ENCODE results near the gene NFIX. TPM values are rescaled to one million over a fixed set of nuclear protein-coding genes. Genes with fewer than 3 reads are reported as not detected.

NFIX gene
- total RNA-seq, 1 experiment from 2014 or later: 0.03 TPM

GRCh38 chr19:13035820-13036365, 40.6 kb downstream of the NFIX start:
- H3K36me3 ChIP-seq (replicated peaks; ENCODE audit: control insufficient read depth, insufficient read depth, low read length): no peaks in the 10 kb centered on the region
- H3K4me3 ChIP-seq (ENCODE audit: insufficient read depth, low read depth, low read length): no peak overlapping the region
- DNase-seq: no peak
- H3K27me3 ChIP-seq (ENCODE audit: control insufficient read depth, insufficient read depth, low read length): peaks cover 17% of the 10 kb centered on the region

- H3K27me3 ChIP-seq (ENCODE audit: control insufficient read depth, insufficient read depth, low read length): peaks cover 15% of the 10 kb centered on the region
- H3K36me3 ChIP-seq (replicated peaks; ENCODE audit: control insufficient read depth, insufficient read depth, low read length): no peaks in the 10 kb centered on the region
- no peak for DNase-seq
- H3K4me3 ChIP-seq (ENCODE audit: insufficient read depth, low read depth, low read length): no peak overlapping the region
Observed at GRCh38 chr19:13036366-13036976, 41.2 kb downstream of the NFIX start.

GRCh38 chr19:13037161-13037560, 41.9 kb downstream of the NFIX start:
- Histone ChIP-seq H3K27me3 (ENCODE audit: control insufficient read depth, insufficient read depth, low read length) (peaks cover 13% of the 10 kb centered on the region), H3K36me3 (replicated peaks; ENCODE audit: control insufficient read depth, insufficient read depth, low read length) (no peaks in the 10 kb centered on the region), H3K4me3 (ENCODE audit: insufficient read depth, low read depth, low read length) (no peak overlapping the region)
- no peak for DNase-seq

DNA sequence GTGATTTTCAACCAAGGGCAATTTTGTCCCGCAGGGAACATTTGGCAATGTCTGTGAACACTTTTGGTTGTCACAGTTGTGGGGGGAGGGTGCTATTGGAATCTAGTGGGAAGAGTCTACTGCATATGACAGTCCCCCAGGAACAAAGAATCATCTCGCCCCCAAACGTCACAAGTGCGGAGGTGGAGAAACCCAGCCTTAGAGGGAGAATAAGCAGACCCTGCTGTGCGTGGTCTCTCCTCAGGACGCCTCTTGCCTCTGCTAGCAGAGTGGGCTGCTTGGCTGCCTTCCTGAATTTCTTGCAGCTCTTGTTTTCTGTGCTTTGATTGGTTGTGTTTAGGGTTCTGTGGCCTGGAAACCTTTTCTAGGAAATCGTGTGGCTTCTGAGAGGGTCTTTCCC, 42.5 kb downstream of the NFIX start:
- DNase-seq: no peak
- Histone ChIP-seq H3K27me3 (ENCODE audit: control insufficient read depth, insufficient read depth, low read length) (peaks cover 13% of the 10 kb centered on the region), H3K4me3 (ENCODE audit: insufficient read depth, low read depth, low read length) (no peak overlapping the region), H3K36me3 (replicated peaks; ENCODE audit: control insufficient read depth, insufficient read depth, low read length) (no peaks in the 10 kb centered on the region)

- Histone ChIP-seq H3K4me3 (ENCODE audit: insufficient read depth, low read depth, low read length) (no peak overlapping the region), H3K36me3 (replicated peaks; ENCODE audit: control insufficient read depth, insufficient read depth, low read length) (no peaks in the 10 kb centered on the region), H3K27me3 (ENCODE audit: control insufficient read depth, insufficient read depth, low read length) (peaks cover 13% of the 10 kb centered on the region)
- no peak for DNase-seq
Observed at GRCh38 chr19:13038306-13039210, 43.3 kb downstream of the NFIX start.

GRCh38 chr19:13039211-13039789, 44.0 kb downstream of the NFIX start:
- Histone ChIP-seq H3K36me3 (replicated peaks; ENCODE audit: control insufficient read depth, insufficient read depth, low read length) (no peaks in the 10 kb centered on the region), H3K27me3 (ENCODE audit: control insufficient read depth, insufficient read depth, low read length) (peaks cover 9% of the 10 kb centered on the region), H3K4me3 (ENCODE audit: insufficient read depth, low read depth, low read length) (no peak overlapping the region)
- DNase-seq: no peak

DNA sequence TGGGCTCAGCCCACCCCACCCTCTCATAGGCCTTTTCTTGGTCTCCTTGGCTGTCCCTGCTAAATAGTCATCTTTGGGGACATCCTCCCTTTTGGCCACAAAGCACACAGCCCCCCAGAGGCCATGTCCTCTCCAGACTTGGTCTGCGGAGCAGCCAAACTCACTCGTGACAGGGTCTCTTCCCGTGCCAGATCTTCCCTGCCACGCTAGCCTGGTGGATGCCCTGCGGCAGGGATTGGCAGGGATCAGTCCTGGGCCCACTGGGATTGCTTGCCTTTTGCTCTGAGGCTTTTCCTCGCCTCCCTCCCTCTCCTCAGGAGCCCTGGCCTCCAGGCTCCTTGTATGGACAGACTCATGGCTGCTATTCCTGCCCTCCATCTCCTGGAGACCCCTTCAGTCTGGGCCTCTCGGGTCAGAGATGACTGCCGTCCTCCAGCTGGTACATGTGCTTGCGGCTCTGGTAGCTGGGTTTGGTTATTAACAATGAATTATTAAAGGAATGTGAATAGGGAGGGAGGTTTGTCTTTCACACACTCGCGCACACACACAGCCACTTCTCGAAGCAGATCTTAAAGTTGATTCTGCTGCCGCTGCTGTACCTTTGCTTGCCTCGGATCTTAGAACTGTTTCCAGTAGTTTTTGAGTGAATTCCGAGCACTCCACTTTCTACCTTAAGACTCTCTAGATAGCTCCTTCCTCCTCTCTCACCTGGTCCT, 45.1 kb downstream of the NFIX start:
- Histone ChIP-seq H3K36me3 (replicated peaks; ENCODE audit: control insufficient read depth, insufficient read depth, low read length) (no peaks in the 10 kb centered on the region), H3K4me3 (ENCODE audit: insufficient read depth, low read depth, low read length) (no peak overlapping the region), H3K27me3 (ENCODE audit: control insufficient read depth, insufficient read depth, low read length) (peaks cover 11% of the 10 kb centered on the region)

GRCh38 chr19:13040948-13041292, 45.6 kb downstream of the NFIX start:
- DNase-seq: no peak
- Histone ChIP-seq H3K27me3 (ENCODE audit: control insufficient read depth, insufficient read depth, low read length) (peaks cover 16% of the 10 kb centered on the region), H3K4me3 (ENCODE audit: insufficient read depth, low read depth, low read length) (no peak overlapping the region), H3K36me3 (replicated peaks; ENCODE audit: control insufficient read depth, insufficient read depth, low read length) (no peaks in the 10 kb centered on the region)

More for the DNA sequence above, 45.1 kb downstream of the NFIX start:
- DNase-seq: no peak

- no peak overlapping the region for H3K4me3 ChIP-seq (ENCODE audit: insufficient read depth, low read depth, low read length)
- DNase-seq: no peak
- H3K36me3 ChIP-seq (replicated peaks; ENCODE audit: control insufficient read depth, insufficient read depth, low read length): no peaks in the 10 kb centered on the region
- peaks cover 18% of the 10 kb centered on the region for H3K27me3 ChIP-seq (ENCODE audit: control insufficient read depth, insufficient read depth, low read length)
Observed at GRCh38 chr19:13042443-13043130, 47.3 kb downstream of the NFIX start.

DNA sequence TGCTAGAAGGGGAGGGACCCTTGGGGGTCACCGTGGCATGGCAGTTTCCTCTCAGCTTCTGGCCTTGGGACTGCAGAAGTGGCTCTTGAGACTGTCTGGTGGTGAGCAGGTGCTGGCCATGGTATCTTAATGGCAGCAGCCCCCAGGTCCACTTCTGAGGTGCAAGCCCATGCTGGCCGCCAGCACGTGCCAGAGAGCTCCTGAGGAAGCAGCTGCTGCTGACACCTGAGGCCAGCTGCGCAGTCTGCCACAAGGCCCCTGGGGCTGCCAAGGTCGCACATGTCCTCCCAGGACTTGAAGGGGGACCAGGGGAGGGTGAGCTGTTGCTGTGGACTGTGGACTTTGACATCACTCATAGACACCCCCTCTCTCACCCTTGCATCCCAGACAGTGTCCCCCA, 48.0 kb downstream of the NFIX start:
- Histone ChIP-seq H3K27me3 (ENCODE audit: control insufficient read depth, insufficient read depth, low read length) (peaks cover 22% of the 10 kb centered on the region), H3K36me3 (replicated peaks; ENCODE audit: control insufficient read depth, insufficient read depth, low read length) (no peaks in the 10 kb centered on the region), H3K4me3 (ENCODE audit: insufficient read depth, low read depth, low read length) (no peak overlapping the region)
- DNase-seq: no peak

- Histone ChIP-seq H3K27me3 (ENCODE audit: control insufficient read depth, insufficient read depth, low read length) (peaks cover 22% of the 10 kb centered on the region), H3K4me3 (ENCODE audit: insufficient read depth, low read depth, low read length) (no peak overlapping the region), H3K36me3 (replicated peaks; ENCODE audit: control insufficient read depth, insufficient read depth, low read length) (no peaks in the 10 kb centered on the region)
- DNase-seq: no peak
Observed at GRCh38 chr19:13044231-13044836, 49.1 kb downstream of the NFIX start.

- no peak for DNase-seq
- no peaks in the 10 kb centered on the region for H3K36me3 ChIP-seq (replicated peaks; ENCODE audit: control insufficient read depth, insufficient read depth, low read length)
- no peak overlapping the region for H3K4me3 ChIP-seq (ENCODE audit: insufficient read depth, low read depth, low read length)
- H3K27me3 ChIP-seq (ENCODE audit: control insufficient read depth, insufficient read depth, low read length): peaks cover 30% of the 10 kb centered on the region
Observed at GRCh38 chr19:13045812-13046211, 50.5 kb downstream of the NFIX start.

GRCh38 chr19:13047374-13047773, 52.1 kb downstream of the NFIX start:
- H3K27me3 ChIP-seq (ENCODE audit: control insufficient read depth, insufficient read depth, low read length): peaks cover 42% of the 10 kb centered on the region
- H3K36me3 ChIP-seq (replicated peaks; ENCODE audit: control insufficient read depth, insufficient read depth, low read length): no peaks in the 10 kb centered on the region
- DNase-seq: no peak
- no peak overlapping the region for H3K4me3 ChIP-seq (ENCODE audit: insufficient read depth, low read depth, low read length)

Measured in H7 (cell line).